Measurements from ENCODE around the gene DPYSL5.

DPYSL5 gene

DNA sequence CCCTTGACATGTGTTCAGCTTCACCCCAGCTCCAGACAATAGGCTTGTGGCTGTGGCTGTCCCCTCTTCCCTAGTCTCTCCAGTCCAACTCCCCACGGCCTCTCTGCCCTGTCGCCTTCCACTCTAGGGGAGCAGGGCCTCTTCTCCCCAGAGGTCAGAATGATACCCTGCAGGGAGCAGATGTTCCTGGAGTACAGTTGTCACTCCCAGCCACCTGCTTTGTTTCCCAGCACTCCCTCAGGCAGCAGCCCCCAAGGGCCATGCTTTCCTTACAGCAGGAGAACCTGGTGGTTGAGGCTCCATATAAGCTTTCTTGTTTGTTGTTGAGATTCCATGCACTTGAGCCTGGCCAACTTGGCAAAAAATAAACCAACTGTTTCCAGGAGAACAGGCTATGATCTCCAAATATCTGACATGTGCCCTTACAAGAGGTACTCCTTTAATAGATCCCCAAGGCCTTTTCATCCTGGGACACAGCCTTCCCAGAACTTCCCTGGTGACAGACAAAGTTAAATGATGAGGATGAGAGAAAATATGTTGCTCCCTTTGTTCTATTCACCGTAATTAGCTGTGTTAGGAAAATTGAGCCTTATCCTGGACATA lies 45.1 kb downstream of the DPYSL5 start:
- no peaks in the 10 kb centered on the region for H3K9me3 ChIP-seq (ENCODE audit: insufficient read depth, low read depth, low read length)
- TF ChIP-seq, protein P1, sequence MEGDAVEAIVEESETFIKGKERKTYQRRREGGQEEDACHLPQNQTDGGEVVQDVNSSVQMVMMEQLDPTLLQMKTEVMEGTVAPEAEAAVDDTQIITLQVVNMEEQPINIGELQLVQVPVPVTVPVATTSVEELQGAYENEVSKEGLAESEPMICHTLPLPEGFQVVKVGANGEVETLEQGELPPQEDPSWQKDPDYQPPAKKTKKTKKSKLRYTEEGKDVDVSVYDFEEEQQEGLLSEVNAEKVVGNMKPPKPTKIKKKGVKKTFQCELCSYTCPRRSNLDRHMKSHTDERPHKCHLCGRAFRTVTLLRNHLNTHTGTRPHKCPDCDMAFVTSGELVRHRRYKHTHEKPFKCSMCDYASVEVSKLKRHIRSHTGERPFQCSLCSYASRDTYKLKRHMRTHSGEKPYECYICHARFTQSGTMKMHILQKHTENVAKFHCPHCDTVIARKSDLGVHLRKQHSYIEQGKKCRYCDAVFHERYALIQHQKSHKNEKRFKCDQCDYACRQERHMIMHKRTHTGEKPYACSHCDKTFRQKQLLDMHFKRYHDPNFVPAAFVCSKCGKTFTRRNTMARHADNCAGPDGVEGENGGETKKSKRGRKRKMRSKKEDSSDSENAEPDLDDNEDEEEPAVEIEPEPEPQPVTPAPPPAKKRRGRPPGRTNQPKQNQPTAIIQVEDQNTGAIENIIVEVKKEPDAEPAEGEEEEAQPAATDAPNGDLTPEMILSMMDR (conservative IDR thresholded peaks at IDR 0.05; ENCODE audit: low read length), result no peak
- TF ChIP-seq EZH2phosphoT487 (IDR thresholded peaks at IDR 0.05; ENCODE audit: borderline replicate concordance), result no peak
- no peak overlapping the region for H3K9ac ChIP-seq (ENCODE audit: low read depth, low read length, poor library complexity, severe bottlenecking)
- no peaks in the 10 kb centered on the region for H3K27me3 ChIP-seq (ENCODE audit: insufficient read depth, low read length, poor library complexity, severe bottlenecking)
- H3K9me2 ChIP-seq (replicated peaks; ENCODE audit: low read depth, low read length), result no peaks in the 10 kb centered on the region
- H2AFZ ChIP-seq (ENCODE audit: low read length), result no peak overlapping the region
- no peak overlapping the region for H3K4me3 ChIP-seq (ENCODE audit: low read length, poor library complexity, severe bottlenecking)
- no peaks in the 10 kb centered on the region for H3K4me1 ChIP-seq (ENCODE audit: insufficient read depth, low read length, poor library complexity, severe bottlenecking)
- H3F3A ChIP-seq (ENCODE audit: low read depth), result no peaks in the 10 kb centered on the region
- H4K20me1 ChIP-seq (ENCODE audit: insufficient read depth, low read length, poor library complexity, severe bottlenecking), result no peaks in the 10 kb centered on the region
- H3K79me2 ChIP-seq (ENCODE audit: insufficient read depth, low read length), result no peaks in the 10 kb centered on the region
- no peak overlapping the region for H3K4me2 ChIP-seq (ENCODE audit: low read depth, low read length, poor library complexity, severe bottlenecking)
- no peaks in the 10 kb centered on the region for H3K36me3 ChIP-seq (ENCODE audit: insufficient read depth, low read length)

DNA sequence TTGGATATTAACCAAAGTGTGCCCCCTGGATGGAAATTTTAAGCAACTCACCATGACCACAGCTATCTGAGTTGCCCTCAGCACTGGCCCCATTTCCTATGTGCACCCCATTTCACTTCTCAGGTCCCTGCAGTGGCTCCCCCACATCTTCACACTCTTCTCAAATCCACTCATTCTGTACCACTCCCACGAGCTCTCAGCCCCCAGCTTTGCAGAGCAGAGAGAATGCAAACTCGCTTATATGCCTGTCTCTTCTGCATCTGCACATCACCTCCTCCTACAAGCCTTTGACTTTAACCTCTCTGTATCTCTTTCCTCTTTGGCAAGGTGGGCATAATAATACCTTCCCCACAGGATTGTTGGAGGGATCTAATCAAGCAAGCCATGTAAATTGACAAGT lies 46.2 kb downstream of the DPYSL5 start:
- no peak overlapping the region for H3K4me3 ChIP-seq (ENCODE audit: low read length, poor library complexity, severe bottlenecking)
- H3F3A ChIP-seq (ENCODE audit: low read depth), result no peaks in the 10 kb centered on the region
- no peaks in the 10 kb centered on the region for H3K9me2 ChIP-seq (replicated peaks; ENCODE audit: low read depth, low read length)
- no peaks in the 10 kb centered on the region for H4K20me1 ChIP-seq (ENCODE audit: insufficient read depth, low read length, poor library complexity, severe bottlenecking)
- no peaks in the 10 kb centered on the region for H3K9me3 ChIP-seq (ENCODE audit: insufficient read depth, low read depth, low read length)
- no peaks in the 10 kb centered on the region for H3K27me3 ChIP-seq (ENCODE audit: insufficient read depth, low read length, poor library complexity, severe bottlenecking)
- H3K4me2 ChIP-seq (ENCODE audit: low read depth, low read length, poor library complexity, severe bottlenecking), result no peak overlapping the region
- H2AFZ ChIP-seq (ENCODE audit: low read length), result no peak overlapping the region
- H3K79me2 ChIP-seq (ENCODE audit: insufficient read depth, low read length), result no peaks in the 10 kb centered on the region
- H3K9ac ChIP-seq (ENCODE audit: low read depth, low read length, poor library complexity, severe bottlenecking), result no peak overlapping the region
- H3K36me3 ChIP-seq (ENCODE audit: insufficient read depth, low read length), result no peaks in the 10 kb centered on the region
- no peaks in the 10 kb centered on the region for H3K4me1 ChIP-seq (ENCODE audit: insufficient read depth, low read length, poor library complexity, severe bottlenecking)
- TF ChIP-seq, protein P1 (conservative IDR thresholded peaks at IDR 0.05; ENCODE audit: low read length), result no peak
- TF ChIP-seq EZH2phosphoT487 (IDR thresholded peaks at IDR 0.05; ENCODE audit: borderline replicate concordance), result no peak

DNA sequence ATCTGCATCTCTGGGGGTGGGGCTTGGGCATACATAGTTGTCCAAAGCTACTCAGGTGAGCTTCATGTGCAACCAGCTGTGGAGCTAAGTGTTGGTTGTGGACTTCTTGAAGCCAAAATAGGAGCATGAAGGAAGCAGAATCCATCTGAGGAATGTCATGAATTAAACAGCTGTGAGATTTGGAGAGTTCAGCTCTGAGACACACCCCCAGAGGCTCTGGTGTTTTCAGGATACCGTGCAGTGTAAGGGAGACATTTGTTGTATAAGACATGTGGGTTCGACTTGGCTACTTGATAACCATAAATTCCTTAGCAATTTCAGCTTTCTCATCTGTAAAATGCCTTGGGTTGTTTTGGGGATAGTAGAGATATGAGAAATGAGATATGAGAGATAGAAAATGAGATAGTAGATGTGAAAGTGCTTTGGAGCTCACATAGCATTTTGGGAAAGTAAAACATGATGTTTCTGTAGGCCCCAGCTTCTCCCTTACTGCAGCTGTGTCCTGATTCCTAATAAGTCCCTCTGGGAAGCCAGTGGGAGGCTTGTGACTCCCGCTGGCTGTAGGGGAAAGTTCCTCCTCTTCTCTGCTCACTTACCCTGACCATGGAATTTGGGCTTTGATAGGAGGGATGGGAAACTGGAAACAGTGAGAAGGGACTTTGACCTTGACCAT lies 50.0 kb downstream of the DPYSL5 start:
- Histone ChIP-seq H3K9me3 (ENCODE audit: insufficient read depth, low read depth, low read length) (no peaks in the 10 kb centered on the region), H3K9me2 (replicated peaks; ENCODE audit: low read depth, low read length) (no peaks in the 10 kb centered on the region), H3K4me3 (ENCODE audit: low read length, poor library complexity, severe bottlenecking) (no peak overlapping the region), H2AFZ (ENCODE audit: low read length) (no peak overlapping the region), H3K9ac (ENCODE audit: low read depth, low read length, poor library complexity, severe bottlenecking) (no peak overlapping the region), H3K79me2 (ENCODE audit: insufficient read depth, low read length) (no peaks in the 10 kb centered on the region), H3K36me3 (ENCODE audit: insufficient read depth, low read length) (no peaks in the 10 kb centered on the region), H3F3A (ENCODE audit: low read depth) (no peaks in the 10 kb centered on the region), H3K4me1 (ENCODE audit: insufficient read depth, low read length, poor library complexity, severe bottlenecking) (no peaks in the 10 kb centered on the region), H3K27me3 (ENCODE audit: insufficient read depth, low read length, poor library complexity, severe bottlenecking) (no peaks in the 10 kb centered on the region), H4K20me1 (ENCODE audit: insufficient read depth, low read length, poor library complexity, severe bottlenecking) (no peaks in the 10 kb centered on the region), H3K4me2 (ENCODE audit: low read depth, low read length, poor library complexity, severe bottlenecking) (no peak overlapping the region)
- TF ChIP-seq, protein P1 (conservative IDR thresholded peaks at IDR 0.05; ENCODE audit: low read length), result no peak
- no peak for TF ChIP-seq EZH2phosphoT487 (IDR thresholded peaks at IDR 0.05; ENCODE audit: borderline replicate concordance)
